Iris pigment epithelial cell (primary cell): ENCODE results near the gene TSEN2.
"Not testable (repeated sequence)": the region's sequence is repeated elsewhere in the genome, so short reads cannot be mapped to it uniquely, and the experiment has no call there.

Source experiments
- DNase-seq: peaks from one replicate; pipeline ENCODE4 v3.0.0-alpha.2; 2011; ENCODE audit warnings: low read depth

TSEN2 gene

GRCh38 chr3:12503126-12503957 is 19.1 kb downstream of the TSEN2 start:
- DNase-seq, result no peak

GRCh38 chr3:12506201-12506709 is 22.0 kb downstream of the TSEN2 start:
- no peak for DNase-seq

- peak; percentile 68 for DNase-seq
Measured at GRCh38 chr3:12507591-12508281, 23.5 kb downstream of the TSEN2 start.

- peak; percentile 99 for DNase-seq
Measured at GRCh38 chr3:12508291-12508700, 24.0 kb downstream of the TSEN2 start.

GRCh38 chr3:12509466-12509865 is 25.2 kb downstream of the TSEN2 start:
- DNase-seq, result no peak

GRCh38 chr3:12512534-12513118 is 28.3 kb downstream of the TSEN2 start:
- DNase-seq, result no peak

GRCh38 chr3:12513694-12514446 is 29.6 kb downstream of the TSEN2 start:
- DNase-seq, result no peak

GRCh38 chr3:12515631-12516030 is 31.4 kb downstream of the TSEN2 start:
- DNase-seq, result no peak

- no peak for DNase-seq
Measured at GRCh38 chr3:12516873-12517272, 32.6 kb downstream of the TSEN2 start.

GRCh38 chr3:12518261-12519028 is 34.2 kb downstream of the TSEN2 start:
- no peak for DNase-seq

- DNase-seq, result no peak
Measured at GRCh38 chr3:12521010-12521409, 36.7 kb downstream of the TSEN2 start.

GRCh38 chr3:12522721-12523120 is 38.4 kb downstream of the TSEN2 start:
- DNase-seq, result no peak

- no peak for DNase-seq
Measured at GRCh38 chr3:12527757-12528143, 43.5 kb downstream of the TSEN2 start.

- DNase-seq, result no peak
Measured at GRCh38 chr3:12532182-12532581, 47.9 kb downstream of the TSEN2 start.

- DNase-seq, result peak; percentile 27
Measured at GRCh38 chr3:12536423-12536822, 52.1 kb downstream of the TSEN2 start.

- DNase-seq, result no peak
Measured at GRCh38 chr3:12541625-12542024, 57.3 kb downstream of the TSEN2 start.

- DNase-seq, result not testable (repeated sequence)
Measured at GRCh38 chr3:12543497-12543896, 59.2 kb downstream of the TSEN2 start.

- DNase-seq, result no peak
Measured at GRCh38 chr3:12544652-12545472, 60.6 kb downstream of the TSEN2 start.

GRCh38 chr3:12545473-12545791 is 61.2 kb downstream of the TSEN2 start, which contains the start of gene MKRN2OS:
MKRN2OS (minus strand) TSS chr3:12545499; CDS start chr3:12545464, 35 bp downstream.
- peak; percentile 6 for DNase-seq

- no peak for DNase-seq
Measured at GRCh38 chr3:12549971-12550760, 65.9 kb downstream of the TSEN2 start.
